Stimulated activated naive CD8-positive, alpha-beta T cell treated with anti-CD3 and anti-CD28 coated beads, Interleukin-15, Interleukin-2, amounts not matched to agents 100 U/mL and 50 U/mL, for 24 hours (primary cell): ENCODE measurements around the gene UBA3.

Source experiments
- ATAC-seq: fragments of 150-1000 bp; cut with Tn5 transposase; one replicate; pipeline ENCODE4 v1.10.0; 2021
- DNase-seq: peaks from one replicate; pipeline ENCODE4 v3.0.0; 2021

The UBA3 gene

DNA sequence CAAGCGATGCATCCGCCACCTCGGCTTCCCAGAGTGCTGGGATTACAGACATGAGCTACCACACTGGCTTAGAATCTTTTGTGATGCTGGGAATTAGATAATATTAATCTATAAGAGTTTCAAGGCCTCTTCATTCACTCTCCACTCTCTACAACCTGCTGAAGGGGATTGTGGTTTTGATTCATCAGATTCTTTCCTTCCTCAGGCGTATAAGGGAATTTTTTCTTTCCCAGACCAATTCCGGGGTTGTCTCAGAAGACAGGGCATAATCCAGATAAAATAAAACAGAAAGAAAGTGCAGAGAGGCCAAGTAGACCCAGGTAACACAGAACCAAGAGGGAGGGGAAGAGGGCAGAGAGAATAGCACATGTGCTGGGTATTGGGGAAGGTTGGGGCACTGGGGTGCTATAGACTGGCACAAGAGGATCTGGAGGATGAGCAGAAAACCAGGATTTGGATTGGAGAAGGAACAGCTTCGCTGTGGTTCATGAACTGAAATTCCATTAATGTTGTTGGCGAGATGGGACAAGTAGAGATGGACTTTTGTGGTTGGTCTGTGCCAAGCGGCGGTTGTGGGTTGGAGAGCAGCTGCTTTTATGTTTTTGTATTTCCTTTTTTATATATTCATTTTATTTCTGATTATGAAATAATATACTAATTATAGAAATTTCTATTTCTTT, 17.4 kb upstream of the UBA3 start:
- DNase-seq = no peak
- ATAC-seq = no peak

DNA sequence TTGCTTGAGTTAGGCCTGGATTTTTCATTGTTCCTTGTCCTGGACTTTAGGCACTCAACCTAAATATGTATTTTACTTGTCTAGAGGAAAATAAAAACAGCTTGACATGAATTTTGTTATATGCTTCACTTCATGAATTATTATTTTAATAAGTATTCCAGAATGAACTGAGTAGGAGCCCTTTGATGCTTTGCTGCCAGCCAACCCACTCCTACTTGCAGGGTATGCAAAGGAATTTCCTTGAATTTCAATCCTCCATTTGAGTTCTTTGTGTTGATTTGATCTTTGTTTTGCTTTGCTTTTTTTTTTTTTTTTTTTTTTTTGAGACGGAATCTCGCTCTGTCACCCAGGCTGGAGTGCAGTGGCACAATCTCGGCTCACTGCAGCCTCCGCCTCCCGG, 16.1 kb upstream of the UBA3 start:
- no peak for DNase-seq
- ATAC-seq = no peak

DNA sequence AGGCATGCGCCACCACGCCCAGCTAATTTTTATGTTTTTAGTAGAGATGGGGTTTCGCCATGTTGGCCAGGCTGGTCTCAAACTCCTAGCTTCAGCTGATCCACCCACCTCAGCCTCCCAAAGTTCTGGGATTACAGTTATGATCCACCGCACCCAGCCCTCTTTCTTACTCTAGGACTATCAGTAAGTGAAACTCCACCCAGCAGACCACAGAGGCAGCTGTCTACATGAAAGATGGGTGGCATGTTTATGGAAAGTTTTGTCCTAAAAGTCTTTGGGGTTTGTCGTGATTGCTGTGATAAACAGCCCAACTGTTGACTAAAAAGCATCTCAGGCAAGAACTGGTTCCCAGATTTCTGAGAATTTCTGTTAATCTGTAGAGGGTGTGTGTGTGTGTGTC, 15.5 kb upstream of the UBA3 start:
- ATAC-seq (no peak), DNase-seq (no peak)

DNA sequence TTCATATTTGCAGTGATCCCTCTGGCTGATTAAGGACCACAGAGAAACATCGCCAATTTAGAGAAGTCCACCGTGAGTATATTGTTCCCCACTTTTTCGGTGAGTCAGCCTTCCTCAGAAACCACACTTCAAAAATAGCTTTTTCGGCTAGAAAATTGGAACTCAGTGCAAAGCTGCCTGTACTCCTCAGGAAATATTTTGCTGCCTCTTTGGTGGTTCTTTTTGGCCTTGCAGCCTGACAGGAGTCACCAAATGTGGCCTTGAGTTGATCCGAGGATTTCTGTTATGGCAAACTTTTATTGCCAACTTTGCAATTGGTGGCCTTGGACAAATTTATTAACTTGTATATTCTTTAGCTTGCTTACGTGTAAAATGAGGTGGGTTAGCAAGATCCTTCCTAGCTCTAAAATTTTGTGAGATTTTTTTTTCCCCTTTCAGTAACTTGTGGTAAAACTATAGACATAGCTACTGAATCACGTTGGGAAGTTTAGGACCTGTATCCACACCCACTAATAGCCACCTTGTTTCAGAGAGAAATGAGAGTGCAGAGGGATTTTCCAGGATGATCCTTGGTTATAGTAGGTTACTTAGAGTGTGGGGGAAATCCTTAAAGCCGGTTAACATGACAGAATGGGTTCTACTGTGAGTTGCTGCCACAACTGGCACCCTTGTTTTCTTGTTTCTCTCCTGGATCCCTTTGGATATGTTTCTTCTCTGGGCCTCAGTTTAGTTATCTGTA, 14.5 kb upstream of the UBA3 start:
- ATAC-seq = peak; percentile 75
- DNase-seq = no peak

DNA sequence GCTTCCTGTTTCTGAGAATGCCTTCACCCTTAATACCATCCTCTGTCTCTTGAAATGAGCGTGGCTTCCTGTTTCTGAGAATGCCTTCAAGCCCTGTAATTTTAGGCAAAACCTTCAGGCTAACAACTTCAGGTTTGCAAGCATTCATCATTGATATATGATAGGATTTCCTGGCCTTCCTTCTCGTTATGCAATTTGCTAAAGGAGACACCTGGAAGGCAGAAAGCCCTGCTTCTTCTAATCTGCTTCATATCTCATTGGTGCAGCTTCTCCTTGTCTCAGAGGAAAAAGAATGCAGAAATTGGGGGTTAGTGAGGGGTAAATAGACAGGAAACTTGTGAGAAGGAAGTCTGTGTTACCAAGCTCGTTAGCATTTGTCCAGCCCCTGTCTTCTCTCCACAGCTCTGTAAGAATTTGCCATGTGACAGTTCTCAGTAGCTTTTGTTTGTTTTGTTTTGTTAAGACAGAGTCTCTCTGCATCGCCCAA, 11.9 kb upstream of the UBA3 start:
- no peak for DNase-seq

DNA sequence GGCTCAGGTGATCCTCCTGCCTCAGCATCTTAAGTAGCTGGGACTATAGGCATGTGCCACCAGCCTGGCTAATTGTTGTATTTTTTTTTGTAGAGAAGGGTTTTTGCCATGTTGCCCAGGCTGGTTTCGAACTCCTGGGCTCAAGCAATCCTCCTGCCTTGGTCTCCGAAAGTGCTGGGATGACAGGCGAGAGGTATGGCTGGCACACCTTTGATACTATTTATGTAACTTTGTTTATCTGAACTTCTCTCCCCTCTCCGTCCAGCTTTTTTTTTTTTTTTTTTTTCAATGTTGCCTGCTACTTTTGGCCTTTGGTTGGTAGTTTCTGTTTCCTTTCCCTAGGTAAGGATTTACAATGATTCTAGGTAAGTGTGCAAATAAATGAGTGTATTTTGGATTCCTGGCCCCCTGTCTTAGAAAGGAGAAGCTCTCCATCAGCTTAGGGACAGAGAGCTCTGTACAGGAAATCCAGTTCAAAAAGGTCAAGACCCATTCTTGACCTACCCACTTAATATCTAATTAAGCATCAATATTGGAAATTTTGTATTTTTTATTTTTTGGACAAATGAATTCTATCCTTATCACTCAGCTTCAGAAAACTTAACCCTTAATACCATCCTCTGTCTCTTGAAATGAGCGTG, 11.3 kb upstream of the UBA3 start:
- DNase-seq = no peak
- ATAC-seq = no peak

More for the DNA sequence above, 11.9 kb upstream of the UBA3 start:
- ATAC-seq = no peak

DNA sequence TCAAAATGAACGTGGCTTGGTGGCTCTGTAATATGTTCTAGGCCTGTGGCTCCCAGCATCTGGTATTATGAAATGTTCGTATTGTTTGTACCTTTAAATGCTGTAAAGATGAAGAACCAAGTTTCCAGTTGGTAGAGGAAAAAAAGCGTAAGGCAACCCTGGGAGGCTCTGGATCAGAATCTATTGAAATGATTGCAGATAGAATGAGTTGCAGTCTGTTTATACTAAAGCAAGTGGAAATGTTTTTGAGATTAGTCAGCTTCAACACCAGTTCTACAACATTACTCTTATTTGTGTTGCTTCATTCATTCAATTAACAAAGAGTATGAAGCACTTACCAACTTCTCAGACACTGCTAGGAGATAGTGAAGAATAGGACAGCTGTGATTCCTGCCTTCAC, 9.9 kb upstream of the UBA3 start:
- ATAC-seq (no peak), DNase-seq (no peak)

DNA sequence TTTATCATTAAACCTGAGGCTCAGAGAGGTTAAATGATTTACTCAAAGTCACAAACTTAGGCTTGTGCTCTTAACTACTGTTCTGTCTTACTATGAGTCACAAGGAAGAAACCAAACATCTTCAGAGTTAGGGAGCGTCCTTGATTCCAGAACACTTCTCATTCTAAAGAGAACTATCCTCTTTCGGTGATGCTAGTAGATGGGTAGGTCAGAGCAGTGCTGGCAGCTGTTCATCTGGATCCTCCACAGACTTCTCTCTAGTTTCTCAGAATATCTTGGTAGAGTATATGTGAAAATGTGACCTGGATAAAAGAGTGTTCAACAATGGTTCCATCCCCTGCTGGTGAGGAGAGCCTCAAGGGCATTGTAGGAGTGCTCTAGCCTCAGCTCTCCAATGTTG, 7.9 kb upstream of the UBA3 start:
- DNase-seq = no peak
- peak; percentile 17 for ATAC-seq

DNA sequence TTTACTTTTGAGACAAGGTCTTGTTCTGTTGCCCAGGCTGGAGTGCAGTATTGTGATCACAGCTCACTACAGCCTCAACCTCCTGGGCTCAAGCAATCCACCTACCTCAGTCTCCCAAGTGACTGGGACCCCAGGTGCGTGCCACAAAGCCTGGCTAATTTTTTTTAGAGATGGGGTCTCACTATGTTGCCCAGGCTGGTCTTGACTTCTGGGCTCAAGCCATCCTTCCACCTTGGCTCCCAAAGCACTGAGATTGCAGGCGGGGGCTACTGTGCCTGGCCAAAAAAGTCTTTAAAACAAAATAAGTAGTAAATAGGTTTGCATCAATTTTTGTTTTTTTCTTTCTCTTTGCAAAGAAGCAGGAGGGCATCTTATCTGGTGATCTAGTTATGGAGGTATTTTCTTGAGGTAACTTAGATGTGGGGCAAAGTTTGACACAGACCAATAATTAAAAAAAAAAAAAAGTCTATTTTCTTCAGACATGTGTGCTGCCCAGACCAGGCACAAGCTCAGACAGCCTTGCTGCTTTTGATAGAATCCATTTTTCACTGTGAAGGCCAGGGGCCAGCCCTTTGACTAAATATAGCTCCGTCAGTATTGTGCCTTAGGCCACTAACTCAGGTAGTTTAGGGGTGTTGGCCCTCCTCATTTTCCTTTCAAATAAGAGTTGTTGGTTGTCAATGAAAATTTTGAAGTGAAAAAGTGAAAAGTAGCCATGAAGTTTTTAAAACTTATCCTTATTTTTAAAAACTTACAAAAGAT, 7.0 kb upstream of the UBA3 start:
- no peak for ATAC-seq
- no peak for DNase-seq

DNA sequence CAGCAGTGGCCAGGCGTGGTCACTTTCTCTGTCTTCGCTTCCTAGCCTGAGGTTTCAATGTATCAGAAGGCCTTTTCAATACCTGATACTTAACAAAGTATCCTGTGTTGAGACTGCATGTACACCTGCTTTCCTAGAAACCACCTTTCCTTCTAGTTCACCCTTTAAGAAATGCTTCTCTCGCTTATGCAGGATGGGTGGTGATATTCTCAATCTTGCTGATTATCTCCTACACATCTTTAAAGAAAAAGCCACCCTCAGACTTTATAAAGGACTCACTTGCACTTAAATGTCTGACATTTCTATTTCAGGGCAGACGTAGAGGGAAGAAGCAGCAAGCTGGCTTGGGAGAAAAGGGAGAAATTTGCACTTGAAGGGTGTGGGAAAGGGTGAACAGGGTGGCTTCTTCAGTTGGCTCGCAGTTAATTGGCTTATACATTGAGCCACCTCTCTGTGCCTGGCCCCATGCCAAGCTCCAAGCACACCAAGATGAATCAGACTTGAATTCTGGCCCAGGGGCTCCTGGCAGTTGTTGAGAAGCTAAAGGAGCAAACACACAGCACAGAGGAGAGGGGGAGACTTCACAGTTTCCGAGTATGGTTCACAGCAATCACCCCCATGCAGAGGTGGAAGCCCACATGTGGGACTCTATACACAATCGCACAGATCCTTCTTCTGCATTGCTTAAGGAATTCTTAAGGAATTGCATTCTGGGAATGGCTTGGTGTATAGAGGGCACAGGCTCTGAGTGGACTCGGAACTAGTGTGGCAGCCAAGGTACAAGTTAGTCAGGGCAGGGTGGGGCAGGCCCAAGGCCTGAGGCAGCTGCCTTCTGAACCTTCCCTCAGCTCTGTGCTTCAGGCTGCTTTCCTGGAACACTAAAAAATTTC, 5.9 kb upstream of the UBA3 start:
- ATAC-seq (peak; percentile 30), DNase-seq (peak; percentile 87)

DNA sequence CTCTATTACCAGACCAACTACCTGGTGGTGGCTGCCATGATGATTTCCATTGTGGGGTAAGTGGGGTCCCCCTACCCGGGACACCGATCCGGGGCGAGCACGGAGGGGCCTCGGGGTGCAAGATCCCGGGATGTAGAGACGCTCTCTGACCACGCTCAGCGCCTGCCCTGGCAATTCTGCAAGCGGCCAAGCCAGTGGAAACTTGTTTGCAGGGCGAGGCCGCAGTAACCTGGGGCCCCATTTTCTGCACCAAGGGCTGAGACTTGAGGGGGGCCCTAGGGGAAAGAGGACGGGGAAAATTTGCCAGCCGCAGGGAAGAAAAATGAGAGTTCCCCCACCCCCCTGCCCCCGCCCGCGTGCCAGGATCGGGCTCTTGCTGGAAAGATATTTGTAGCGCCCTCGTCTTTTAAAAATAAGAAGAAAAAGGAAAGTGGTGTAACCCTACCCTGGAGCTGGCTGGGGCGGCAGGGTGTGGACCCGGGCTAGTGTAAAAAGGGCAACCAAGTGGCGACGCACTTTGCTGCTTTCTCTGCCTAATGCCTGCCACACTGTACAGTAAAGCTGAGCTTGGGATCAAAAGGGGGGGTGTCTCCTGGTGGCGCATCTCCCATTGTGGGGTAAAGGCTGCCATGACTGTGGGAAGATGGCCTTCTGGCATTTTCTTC, 5.1 kb upstream of the UBA3 start:
- ATAC-seq = no peak
- DNase-seq = peak; percentile 50

DNA sequence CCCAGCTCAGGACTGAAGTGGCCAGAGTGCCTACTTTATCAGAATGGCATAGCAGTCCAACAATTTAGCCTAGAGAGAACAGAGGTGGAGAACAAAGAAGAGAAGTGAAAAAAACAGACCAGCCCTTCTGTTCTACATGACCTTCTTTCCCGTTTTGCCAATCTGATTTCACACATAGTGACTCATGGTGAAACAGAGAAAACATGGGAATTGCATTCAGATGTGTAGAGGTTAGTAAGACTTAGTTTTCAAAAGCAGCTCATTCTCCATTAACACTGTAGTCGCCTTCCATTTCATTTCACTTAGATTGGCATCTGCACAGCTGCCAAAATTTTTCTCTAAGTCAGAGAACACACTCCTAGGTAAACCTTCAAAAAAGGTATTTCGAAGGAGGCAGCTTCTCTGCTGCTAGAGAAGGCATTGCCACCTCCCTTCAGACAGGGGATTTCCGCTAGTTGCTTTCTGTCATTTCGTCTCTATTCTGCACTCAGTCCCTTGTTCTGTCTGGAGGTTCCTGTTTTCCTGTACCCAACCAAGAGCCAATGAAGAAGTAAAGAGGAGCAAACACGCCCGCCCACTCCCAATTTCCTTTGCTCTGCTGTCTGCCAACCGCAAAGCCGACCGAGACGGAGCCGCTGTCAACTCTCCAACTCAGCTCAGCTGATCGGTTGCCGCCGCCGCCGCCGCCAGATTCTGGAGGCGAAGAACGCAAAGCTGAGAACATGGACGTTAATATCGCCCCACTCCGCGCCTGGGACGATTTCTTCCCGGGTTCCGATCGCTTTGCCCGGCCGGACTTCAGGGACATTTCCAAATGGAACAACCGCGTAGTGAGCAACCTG, 4.4 kb upstream of the UBA3 start, which contains the start of gene ARL6IP5:
Gene ARL6IP5 (plus strand): TSS at position 612 of the 842 bp plus-strand sequence. CDS start 111 bp downstream, at position 723.
- peak; percentile 92 for DNase-seq

DNA sequence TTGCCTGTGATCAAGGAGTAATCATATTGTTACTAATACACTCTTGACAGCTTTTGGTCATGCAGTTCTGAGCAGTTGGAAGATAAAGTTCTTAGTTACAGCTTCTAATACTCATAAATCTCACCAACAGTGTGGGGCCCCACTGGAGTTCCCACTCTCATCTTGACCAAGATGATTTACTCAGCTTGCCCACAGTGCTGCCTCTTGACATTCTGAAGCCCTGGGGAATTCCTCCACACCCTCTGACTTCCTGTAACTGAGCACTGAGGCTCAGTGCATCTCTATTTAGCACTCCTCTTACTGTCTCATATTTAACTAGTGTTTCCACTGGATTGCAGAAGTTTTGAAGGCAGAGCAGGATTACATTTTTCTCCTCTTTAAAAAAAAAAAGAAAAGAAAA, 2.6 kb upstream of the UBA3 start:
- DNase-seq (peak; percentile 73), ATAC-seq (peak; percentile 74)

More for the DNA sequence above, 4.4 kb upstream of the UBA3 start, which contains the start of gene ARL6IP5:
- ATAC-seq = peak; percentile 58

DNA sequence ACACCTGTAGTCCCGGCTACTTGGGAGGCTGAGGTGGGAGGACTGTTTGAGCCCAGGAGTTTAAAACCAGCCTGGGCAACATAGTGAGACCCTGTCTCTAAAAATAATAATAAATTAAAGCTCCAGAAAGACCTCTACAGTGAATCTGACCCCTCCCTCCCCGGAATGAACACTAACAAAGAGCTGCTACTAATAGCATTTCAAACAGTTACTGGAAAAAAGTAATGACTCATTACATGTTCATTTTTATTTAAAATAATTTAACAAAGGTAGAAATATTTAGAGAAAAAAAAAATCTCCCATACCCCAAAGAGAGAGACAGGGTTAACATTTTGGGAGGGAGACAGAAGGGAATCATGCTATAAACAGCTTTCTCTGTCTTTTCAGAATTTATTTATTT, 2.2 kb upstream of the UBA3 start:
- DNase-seq (no peak), ATAC-seq (no peak)

DNA sequence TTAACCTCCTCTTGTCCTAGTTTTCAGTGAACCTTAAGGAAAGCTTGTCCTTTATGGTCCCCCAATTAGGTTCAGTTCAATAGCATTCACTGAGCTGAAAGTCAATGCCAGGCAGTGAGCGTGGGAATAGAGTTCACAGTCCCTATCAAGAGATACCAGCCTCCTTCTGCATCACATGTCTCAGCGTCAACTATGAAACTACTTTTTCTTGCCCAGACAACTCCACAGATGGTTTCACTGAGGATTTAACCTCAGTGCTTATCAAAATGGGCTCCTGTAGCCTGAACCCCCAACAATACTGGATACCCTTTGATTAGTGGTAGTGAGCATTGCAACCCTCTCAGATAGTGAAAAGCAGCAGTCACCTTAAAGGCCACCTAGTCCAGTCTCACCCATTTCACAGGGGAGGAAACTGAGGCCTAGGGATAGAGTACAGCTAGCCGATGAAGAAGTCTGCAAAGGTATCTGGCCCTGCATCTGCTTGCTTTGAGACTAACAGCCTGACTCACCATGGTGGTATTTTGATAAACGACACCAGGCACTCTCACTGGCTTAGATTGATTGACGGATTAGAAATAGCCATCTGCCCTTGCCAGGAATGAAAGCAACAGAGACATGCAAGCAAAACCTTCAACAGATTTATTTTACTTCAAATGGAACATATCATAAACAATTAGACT, 1.6 kb upstream of the UBA3 start:
- ATAC-seq (no peak), DNase-seq (no peak)

DNA sequence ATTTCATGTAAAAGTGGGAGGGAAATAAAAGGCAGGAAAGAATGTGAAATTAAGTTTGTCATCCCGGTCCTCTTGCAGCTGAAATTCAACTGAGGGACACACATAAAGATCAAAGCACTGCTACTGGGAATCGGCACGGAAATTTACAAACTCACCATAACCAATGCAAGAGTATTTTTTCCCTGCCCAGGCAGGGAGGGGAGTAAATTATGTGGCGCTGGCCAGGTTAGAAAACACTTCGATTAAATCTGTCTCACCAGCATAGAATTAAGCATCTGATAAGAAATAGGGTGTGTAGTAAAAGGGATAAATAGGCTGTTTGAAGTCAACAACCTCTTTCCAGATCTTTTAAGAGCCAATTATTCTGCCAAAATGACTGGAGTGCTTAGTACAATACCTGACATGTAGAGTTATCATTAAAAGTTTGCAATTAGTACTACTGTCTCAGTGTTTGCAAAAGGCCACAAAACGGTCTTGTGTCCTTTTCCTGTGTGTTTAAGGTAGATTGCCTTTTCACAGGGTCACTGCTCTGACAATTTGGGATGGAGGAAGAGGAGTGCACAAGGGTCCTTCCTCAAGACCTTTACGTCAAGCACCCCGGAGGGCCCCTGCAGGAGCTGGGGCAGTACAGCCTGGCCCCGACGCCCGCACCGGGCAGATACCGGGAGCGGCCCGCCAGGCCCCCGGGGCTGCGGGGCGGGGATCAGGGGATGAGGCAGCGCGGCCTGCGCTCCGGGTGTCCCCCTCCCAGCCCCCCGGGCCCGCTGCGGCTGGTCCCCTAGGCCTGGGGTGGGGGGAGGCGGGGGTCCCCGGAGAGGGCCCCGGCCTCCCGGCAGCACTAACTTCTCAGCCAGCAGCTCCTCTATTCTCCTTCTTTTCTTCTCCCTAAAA, 651 bp downstream of the UBA3 start:
- DNase-seq (no peak), ATAC-seq (no peak)

DNA sequence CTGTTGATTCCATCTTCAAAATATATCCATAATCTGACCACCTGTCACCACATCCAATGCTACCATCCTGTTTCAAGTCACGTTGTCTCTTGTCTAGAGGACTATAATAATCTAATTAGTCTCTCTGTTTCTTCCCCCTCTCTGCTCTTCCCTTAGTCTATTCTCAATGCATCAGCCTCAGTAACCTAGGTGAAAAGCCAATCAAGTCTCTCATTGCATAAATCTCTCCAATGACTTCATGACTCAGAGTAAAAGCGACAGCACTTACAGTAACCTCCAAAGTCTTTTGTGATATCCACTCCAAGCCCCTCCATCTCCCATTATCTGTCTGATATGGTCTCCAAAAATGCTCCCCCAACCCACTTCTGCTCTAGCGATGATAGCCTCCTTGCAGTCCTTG, 7.2 kb downstream of the UBA3 start:
- peak; percentile 43 for ATAC-seq

DNA sequence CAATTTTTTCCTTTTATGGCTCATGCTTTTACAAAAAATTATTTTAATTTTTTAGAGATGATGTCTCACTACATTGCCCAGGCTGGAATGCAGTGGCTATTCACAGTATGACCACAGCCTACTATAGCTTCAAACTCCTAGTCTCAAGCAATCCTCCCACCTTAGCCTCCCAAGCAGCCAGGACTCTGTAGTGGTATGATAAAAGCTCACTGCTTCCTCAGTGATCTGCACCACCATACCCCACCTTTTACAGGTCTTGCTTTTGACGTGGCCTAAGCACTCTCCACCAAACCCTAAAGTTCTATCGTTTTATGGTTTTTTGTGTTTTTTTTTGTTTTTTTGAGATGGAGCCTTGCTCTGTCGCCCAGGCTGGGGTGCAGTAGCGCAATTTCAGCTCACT, 14.0 kb downstream of the UBA3 start:
- DNase-seq (no peak), ATAC-seq (no peak)

More for the DNA sequence above, 7.2 kb downstream of the UBA3 start:
- DNase-seq = no peak
